HepG2 (cell line): ENCODE results near the gene FLT3LG. TPM values are rescaled to one million over a fixed set of nuclear protein-coding genes. Genes with fewer than 3 reads are reported as not detected.

Experiments
- CHCHD3 ChIP-seq: sonication (generic); formaldehyde crosslinking; IDR thresholded peaks from 2 replicates; pipeline ENCODE4 v1.8.0; 2022; ENCODE audit warnings: mild to moderate bottlenecking, missing genetic modification reagents, moderate library complexity
- CREM ChIP-seq, 2 experiments: sonication (generic) in 1 of 2; formaldehyde crosslinking in 1 of 2; IDR thresholded peaks; 2 replicates each; pipeline versions ENCODE4 v1.4.0 to v1.6.1; 2016 to 2020; ENCODE audit warnings: antibody characterized with exemption in 1 of 2, mild to moderate bottlenecking in 1 of 2, missing genetic modification reagents in 1 of 2
- FOSL1 ChIP-seq: sonication (generic); formaldehyde crosslinking; IDR thresholded peaks from 2 replicates; pipeline ENCODE4 v1.9.0; 2021; ENCODE audit warnings: missing genetic modification reagents, borderline replicate concordance
- FOXP4 ChIP-seq: sonication (generic); formaldehyde crosslinking; IDR thresholded peaks from 2 replicates; pipeline ENCODE4 v1.4.0; 2020; ENCODE audit warnings: missing genetic modification reagents
- HHEX ChIP-seq: IDR thresholded peaks from 2 replicates; pipeline ENCODE4 v1.6.1; 2016; ENCODE audit warnings: control low read depth
- ISL2 ChIP-seq: sonication (generic); formaldehyde crosslinking; IDR thresholded peaks from 2 replicates; pipeline ENCODE4 v1.5.0; 2020; ENCODE audit warnings: missing genetic modification reagents
- KDM2A ChIP-seq: sonication (generic); formaldehyde crosslinking; IDR thresholded peaks from 2 replicates; pipeline ENCODE4 v1.4.0; 2020; ENCODE audit warnings: low read depth, missing genetic modification reagents, borderline replicate concordance
- MAF1 ChIP-seq: sonication (generic); formaldehyde crosslinking; IDR thresholded peaks from 2 replicates; pipeline ENCODE4 v1.5.0; 2020; ENCODE audit warnings: missing genetic modification reagents, borderline replicate concordance
- NFKBIZ ChIP-seq: IDR thresholded peaks from 2 replicates; pipeline ENCODE4 v1.6.1; 2018; ENCODE audit warnings: missing genetic modification reagents, missing compliant biosample characterization
- PITX1 ChIP-seq: sonication (generic); formaldehyde crosslinking; IDR thresholded peaks from 2 replicates; pipeline ENCODE4 v1.5.1; 2020; ENCODE audit warnings: mild to moderate bottlenecking, missing genetic modification reagents
- POLR2AphosphoS5 ChIP-seq: IDR thresholded peaks from 2 replicates; pipeline ENCODE4 v1.6.1; 2012; ENCODE audit warnings: low read depth, low read length
- RBM22 ChIP-seq: fragments of 200-400 bp; formaldehyde crosslinking; optimal IDR thresholded peaks from 2 replicates; pipeline ENCODE3; 2017; ENCODE audit warnings: mild to moderate bottlenecking, low read length, moderate library complexity
- SPEN ChIP-seq: sonication (generic); formaldehyde crosslinking; IDR thresholded peaks from 2 replicates; pipeline ENCODE4 v1.5.1; 2020; ENCODE audit warnings: low read depth, mild to moderate bottlenecking, missing genetic modification reagents
- THAP8 ChIP-seq: sonication (generic); formaldehyde crosslinking; IDR thresholded peaks from 2 replicates; pipeline ENCODE4 v1.5.1; 2020; ENCODE audit warnings: missing genetic modification reagents, mild to moderate bottlenecking, borderline replicate concordance
- U2AF2 ChIP-seq: fragments of 200-400 bp; formaldehyde crosslinking; IDR thresholded peaks from 2 replicates; pipeline ENCODE4 v1.6.1; 2017; ENCODE audit warnings: low read depth, mild to moderate bottlenecking, low read length
- ZBTB21 ChIP-seq: sonication (generic); formaldehyde crosslinking; IDR thresholded peaks from 2 replicates; pipeline ENCODE4 v1.4.0; 2020; ENCODE audit warnings: missing genetic modification reagents
- ZFP36 ChIP-seq: fragments of 150-350 bp; IDR thresholded peaks from 2 replicates; pipeline ENCODE4 v1.6.1; 2018; ENCODE audit warnings: borderline replicate concordance, low read length, low read depth; ENCODE audit not compliant: partially characterized antibody
- ZIK1 ChIP-seq: sonication (generic); formaldehyde crosslinking; IDR thresholded peaks from 2 replicates; pipeline ENCODE4 v1.5.0; 2020; ENCODE audit warnings: mild to moderate bottlenecking, low read depth, missing genetic modification reagents, borderline replicate concordance
- ZNF207 ChIP-seq: fragments of 450-650 bp; IDR thresholded peaks from 2 replicates; pipeline ENCODE4 v1.6.1; 2016; ENCODE audit warnings: antibody characterized with exemption, borderline replicate concordance
- ZNF333 ChIP-seq: sonication (generic); formaldehyde crosslinking; IDR thresholded peaks from 2 replicates; pipeline ENCODE4 v1.4.0; 2020; ENCODE audit warnings: mild to moderate bottlenecking, missing genetic modification reagents, borderline replicate concordance
- ZNF33A ChIP-seq: sonication (generic); formaldehyde crosslinking; IDR thresholded peaks from 2 replicates; pipeline ENCODE4 v1.5.1; 2020; ENCODE audit warnings: missing genetic modification reagents, mild to moderate bottlenecking, moderate library complexity, borderline replicate concordance
- ZNF382 ChIP-seq: sonication (generic); formaldehyde crosslinking; IDR thresholded peaks from 2 replicates; pipeline ENCODE4 v1.5.0; 2020; ENCODE audit warnings: missing genetic modification reagents, mild to moderate bottlenecking, borderline replicate concordance
- ZNF556 ChIP-seq: sonication (generic); formaldehyde crosslinking; IDR thresholded peaks from 2 replicates; pipeline ENCODE4 v1.4.0; 2020; ENCODE audit warnings: mild to moderate bottlenecking, missing genetic modification reagents, borderline replicate concordance
- ZNF678 ChIP-seq: sonication (generic); formaldehyde crosslinking; IDR thresholded peaks from 2 replicates; pipeline ENCODE4 v1.4.0; 2020; ENCODE audit warnings: mild to moderate bottlenecking, missing genetic modification reagents
- ZNF766 ChIP-seq: sonication (generic); formaldehyde crosslinking; IDR thresholded peaks from 2 replicates; pipeline ENCODE4 v1.5.0; 2020; ENCODE audit warnings: missing genetic modification reagents, borderline replicate concordance
- polyA plus RNA-seq, 8 experiments: library from polyadenylated mRNA; depleted of rRNA in 3 of 8; stranded (reverse) in 7 of 8; unstranded in 1 of 8; fragments of >200 nt; fragmentation: Illumina TruSeq in 4 of 8; extraction: Trizol in 4 of 8; gene quantifications; 2 replicates each; pipeline versions ENCODE4 v1.2.1 to v1.2.3, GENCODE V29; 2011 to 2016; ENCODE audit warnings: low read depth in 4 of 8, missing spikeins in 1 of 8, mixed read lengths in 1 of 8; ENCODE audit not compliant: insufficient read depth in 1 of 8
- total RNA-seq, 5 experiments: library from RNA; depleted of rRNA; stranded (reverse); fragments of >200 nt; fragmentation: Illumina TruSeq; extraction: Trizol; gene quantifications; 2 replicates each; pipeline ENCODE4 v1.2.3, GENCODE V29; 2016; ENCODE audit warnings: low read depth in 1 of 5
- TF ChIP-seq, protein P1 (sequence below): sonication (generic); formaldehyde crosslinking; IDR thresholded peaks from 2 replicates; pipeline ENCODE4 v1.4.0; 2020; ENCODE audit warnings: missing genetic modification reagents
- TF ChIP-seq, protein P2 (sequence below): sonication (generic); formaldehyde crosslinking; IDR thresholded peaks from 2 replicates; pipeline ENCODE4 v1.4.0; 2020; ENCODE audit warnings: missing genetic modification reagents

Gene FLT3LG
- total and polyA plus RNA-seq, 2 of the 13 experiments (the other 11 are each of a cell fraction or from before 2014, with no cell fraction given): 1.5 to 2.6 TPM

DNA sequence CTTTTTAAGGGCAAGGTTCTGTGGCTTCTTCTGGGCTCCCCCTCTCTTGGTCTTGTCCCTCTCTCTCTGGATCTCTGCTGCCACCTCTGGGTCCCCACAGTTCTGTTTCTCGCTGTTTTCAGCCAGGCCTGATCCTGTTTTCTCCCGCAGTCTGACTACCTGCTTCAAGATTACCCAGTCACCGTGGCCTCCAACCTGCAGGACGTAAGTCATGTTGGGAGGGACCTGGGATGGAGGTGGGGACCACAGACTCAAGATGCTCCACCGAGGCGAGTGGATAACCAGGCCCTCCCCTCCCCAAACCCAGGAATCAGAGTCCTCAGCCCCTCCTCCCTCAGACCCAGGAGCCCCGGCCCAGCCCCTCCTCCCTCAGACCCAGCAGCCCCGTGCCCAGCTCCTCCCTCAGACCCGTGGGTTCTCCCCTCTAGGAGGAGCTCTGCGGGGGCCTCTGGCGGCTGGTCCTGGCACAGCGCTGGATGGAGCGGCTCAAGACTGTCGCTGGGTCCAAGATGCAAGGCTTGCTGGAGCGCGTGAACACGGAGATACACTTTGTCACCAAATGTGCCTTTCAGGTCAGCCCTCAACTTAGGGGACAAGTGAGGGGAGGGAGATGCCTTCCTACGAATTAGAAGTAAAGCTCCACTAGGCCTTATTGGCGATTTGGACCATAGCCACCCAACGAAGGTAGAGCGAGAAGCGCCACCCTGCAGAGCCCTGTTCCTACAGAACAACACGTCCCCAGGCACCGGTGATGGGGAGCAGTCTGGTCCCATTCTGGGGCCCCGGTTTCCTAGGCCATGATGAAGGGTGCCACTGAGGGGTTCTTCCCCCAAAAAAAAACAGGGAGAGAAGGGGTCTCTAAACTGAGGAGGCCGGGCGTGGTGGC lies 2.2 kb downstream of the FLT3LG start (continued):
- TF ChIP-seq PITX1 (CRISPR knock-in tag) (no peak), HHEX (CRISPR knock-in tag) (no peak), MAF1 (CRISPR knock-in tag) (no peak), FOXP4 (CRISPR knock-in tag) (no peak), KDM2A (CRISPR knock-in tag) (peak; percentile 50; the same call in 1 of the 2 replicates), CHCHD3 (CRISPR knock-in tag) (no peak), ZNF33A (no peak), NFKBIZ (no peak), ZIK1 (CRISPR knock-in tag) (no peak), ISL2 (CRISPR knock-in tag) (no peak), ZNF333 (CRISPR knock-in tag) (no peak), ZNF556 (CRISPR knock-in tag) (no peak), SPEN (CRISPR knock-in tag) (no peak), POLR2AphosphoS5 (no peak), ZNF766 (no peak), ZNF382 (CRISPR knock-in tag) (no peak), U2AF2 (no peak), CREM (IDR thresholded peaks at IDR 0.05) (no peak), CREM (CRISPR knock-in tag; IDR thresholded peaks at IDR 0.05) (no peak), FOSL1 (CRISPR knock-in tag) (no peak), THAP8 (CRISPR knock-in tag) (no peak), ZBTB21 (no peak), ZNF207 (no peak), RBM22 (no peak), ZNF678 (CRISPR knock-in tag) (no peak), ZFP36 (peak; percentile 68)
- TF ChIP-seq, protein P1, sequence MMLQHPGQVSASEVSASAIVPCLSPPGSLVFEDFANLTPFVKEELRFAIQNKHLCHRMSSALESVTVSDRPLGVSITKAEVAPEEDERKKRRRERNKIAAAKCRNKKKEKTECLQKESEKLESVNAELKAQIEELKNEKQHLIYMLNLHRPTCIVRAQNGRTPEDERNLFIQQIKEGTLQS (CRISPR knock-in tag): no peak
- TF ChIP-seq, protein P2, sequence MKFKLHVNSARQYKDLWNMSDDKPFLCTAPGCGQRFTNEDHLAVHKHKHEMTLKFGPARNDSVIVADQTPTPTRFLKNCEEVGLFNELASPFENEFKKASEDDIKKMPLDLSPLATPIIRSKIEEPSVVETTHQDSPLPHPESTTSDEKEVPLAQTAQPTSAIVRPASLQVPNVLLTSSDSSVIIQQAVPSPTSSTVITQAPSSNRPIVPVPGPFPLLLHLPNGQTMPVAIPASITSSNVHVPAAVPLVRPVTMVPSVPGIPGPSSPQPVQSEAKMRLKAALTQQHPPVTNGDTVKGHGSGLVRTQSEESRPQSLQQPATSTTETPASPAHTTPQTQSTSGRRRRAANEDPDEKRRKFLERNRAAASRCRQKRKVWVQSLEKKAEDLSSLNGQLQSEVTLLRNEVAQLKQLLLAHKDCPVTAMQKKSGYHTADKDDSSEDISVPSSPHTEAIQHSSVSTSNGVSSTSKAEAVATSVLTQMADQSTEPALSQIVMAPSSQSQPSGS (CRISPR knock-in tag): no peak
